GM23338 (cell line): ENCODE results near the gene CABCOCO1. TPM values are rescaled to one million over a fixed set of nuclear protein-coding genes. Genes with fewer than 3 reads are reported as not detected.

Source experiments
- ATAC-seq: fragments of 200-7000 bp; cut with Tn5 transposase; 3 replicates; pipeline ENCODE4 v1.9.1; 2020
- DNase-seq: peaks from one replicate; pipeline ENCODE4 v3.0.0-alpha.2; 2015; ENCODE audit warnings: low spot score
- H2AFZ ChIP-seq: fragments of 200-600 bp; sonication (generic); 2 replicates; pipeline ENCODE4 v1.8.0; 2016; ENCODE audit warnings: antibody characterized with exemption, mild to moderate bottlenecking, moderate library complexity
- H3F3A ChIP-seq: fragments of 200-600 bp; sonication (generic); replicated peaks from 2 replicates; pipeline ENCODE4 v1.8.0; 2017; ENCODE audit warnings: antibody characterized with exemption, mixed run types, low read depth
- H3K27ac ChIP-seq: fragments of 200-600 bp; sonication (generic); 2 replicates; pipeline ENCODE4 v1.6.1; 2016; ENCODE audit warnings: low read depth
- H3K27me3 ChIP-seq: fragments of 200-600 bp; sonication (generic); 2 replicates; pipeline ENCODE4 v1.8.0; 2016; ENCODE audit warnings: mild to moderate bottlenecking, mixed run types, moderate library complexity; ENCODE audit not compliant: insufficient read depth
- H3K36me3 ChIP-seq: fragments of 200-600 bp; sonication (generic); 2 replicates; pipeline ENCODE4 v1.8.0; 2016; ENCODE audit warnings: mild to moderate bottlenecking; ENCODE audit not compliant: insufficient read depth
- H3K4me1 ChIP-seq: fragments of 200-600 bp; sonication (generic); 2 replicates; pipeline ENCODE4 v1.8.0; 2016; ENCODE audit warnings: mild to moderate bottlenecking, moderate library complexity; ENCODE audit not compliant: insufficient read depth
- H3K4me2 ChIP-seq: fragments of 200-600 bp; sonication (generic); 2 replicates; pipeline ENCODE4 v1.7.1; 2017; ENCODE audit warnings: mixed run types
- H3K4me3 ChIP-seq: fragments of 200-600 bp; sonication (generic); 2 replicates; pipeline ENCODE4 v1.6.1; 2016; ENCODE audit warnings: mixed run types
- H3K79me2 ChIP-seq: fragments of 200-600 bp; sonication (generic); replicated peaks from 2 replicates; pipeline ENCODE4 v1.8.0; 2017; ENCODE audit warnings: mild to moderate bottlenecking; ENCODE audit not compliant: insufficient read depth
- H3K9me2 ChIP-seq: fragments of 200-600 bp; sonication (generic); 2 replicates; pipeline ENCODE4 v1.8.0; 2017; ENCODE audit not compliant: insufficient read depth
- H4K20me1 ChIP-seq: fragments of 200-600 bp; sonication (generic); replicated peaks from 2 replicates; pipeline ENCODE4 v1.8.0; 2017; ENCODE audit warnings: mild to moderate bottlenecking; ENCODE audit not compliant: insufficient read depth
- H3K27ac Mint-ChIP-seq: 2 replicates; pipeline ENCODE4 v1.8.0; 2020; ENCODE audit warnings: inconsistent platforms, mild to moderate bottlenecking, moderate library complexity, mixed read lengths
- H3K27me3 Mint-ChIP-seq: 3 replicates; pipeline ENCODE4 v1.8.0; 2022; ENCODE audit warnings: low read depth, mild to moderate bottlenecking, moderate library complexity, mixed read lengths, inconsistent platforms; ENCODE audit not compliant: insufficient read depth, poor library complexity
- H3K36me3 Mint-ChIP-seq: 3 replicates; pipeline ENCODE4 v1.8.0; 2021; ENCODE audit warnings: low read depth, mild to moderate bottlenecking, inconsistent platforms, moderate library complexity, mixed read lengths
- H3K4me1 Mint-ChIP-seq: 3 replicates; pipeline ENCODE4 v1.8.0; 2020; ENCODE audit warnings: mild to moderate bottlenecking, inconsistent platforms, mixed read lengths
- H3K4me3 Mint-ChIP-seq: 3 replicates; pipeline ENCODE4 v1.8.0; 2021; ENCODE audit warnings: moderate library complexity, mild to moderate bottlenecking, inconsistent platforms, mixed read lengths
- H3K9me3 Mint-ChIP-seq: 3 replicates; pipeline ENCODE4 v1.8.0; 2020; ENCODE audit warnings: moderate library complexity, mild to moderate bottlenecking, inconsistent platforms, mixed read lengths
- CREB1 ChIP-seq: fragments of 250-450 bp; sonication (Bioruptor Pico); IDR thresholded peaks from 2 replicates; pipeline ENCODE4 v1.5.0; 2020; ENCODE audit warnings: low read depth, mild to moderate bottlenecking, moderate library complexity
- JUNB ChIP-seq: IDR thresholded peaks from one replicate; pipeline ENCODE4 v1.6.1; 2016; ENCODE audit warnings: antibody characterized with exemption; ENCODE audit not compliant: unreplicated experiment
- NANOG ChIP-seq: IDR thresholded peaks from 2 replicates; pipeline ENCODE4 v1.6.1; 2016; ENCODE audit warnings: antibody characterized with exemption, borderline replicate concordance
- STAT1 ChIP-seq: IDR thresholded peaks from one replicate; pipeline ENCODE4 v1.6.1; 2016; ENCODE audit warnings: antibody characterized with exemption; ENCODE audit not compliant: unreplicated experiment
- ZNF331 ChIP-seq: fragments of 250-450 bp; sonication (Bioruptor Pico); IDR thresholded peaks from 2 replicates; pipeline ENCODE4 v1.5.0; 2020; ENCODE audit warnings: low read depth, mild to moderate bottlenecking, moderate library complexity
- polyA plus RNA-seq: library from polyadenylated mRNA; unstranded; fragments of >200 nt; fragmentation: Nextera tagmentation; extraction: Ambion mirVana; gene quantifications from 2 replicates; pipeline ENCODE4 v1.2.1, GENCODE V29; 2016
- total RNA-seq: library from RNA; depleted of rRNA; stranded (reverse); fragments of >200 nt; shearing (Covaris generic); gene quantifications from 2 replicates; pipeline ENCODE4 v1.2.3, GENCODE V29; 2014
- TF ChIP-seq, protein P1 (sequence below): fragments of 250-450 bp; sonication (Bioruptor Pico); IDR thresholded peaks from 2 replicates; pipeline ENCODE4 v1.5.0; 2020; ENCODE audit warnings: mild to moderate bottlenecking, moderate library complexity
- TF ChIP-seq, protein P2 (sequence below): IDR thresholded peaks from 2 replicates; pipeline ENCODE4 v1.6.1; 2016; ENCODE audit warnings: antibody characterized with exemption

The CABCOCO1 gene
- total and polyA plus RNA-seq, 2 experiments from 2014 or later: not detected

DNA sequence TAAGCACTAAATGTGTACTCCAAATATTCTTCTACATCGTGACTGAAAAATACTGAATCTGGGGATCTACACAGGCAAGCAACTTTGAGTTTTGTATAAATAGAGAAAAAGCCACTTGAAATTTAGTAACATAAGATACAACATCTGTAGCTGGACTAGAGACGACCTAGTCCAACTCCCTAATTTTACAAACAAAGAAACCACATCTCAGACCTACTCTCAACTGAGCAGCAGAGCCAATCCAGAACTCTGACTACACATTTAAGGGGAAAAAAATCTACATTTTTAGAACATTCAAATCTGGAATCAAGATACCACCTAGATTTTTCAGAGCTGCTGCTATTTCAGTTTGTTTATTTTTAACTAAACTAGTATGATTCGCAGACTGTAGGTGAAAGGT is 88.9 kb downstream of the CABCOCO1 start (continued):
- TF ChIP-seq, protein P1, sequence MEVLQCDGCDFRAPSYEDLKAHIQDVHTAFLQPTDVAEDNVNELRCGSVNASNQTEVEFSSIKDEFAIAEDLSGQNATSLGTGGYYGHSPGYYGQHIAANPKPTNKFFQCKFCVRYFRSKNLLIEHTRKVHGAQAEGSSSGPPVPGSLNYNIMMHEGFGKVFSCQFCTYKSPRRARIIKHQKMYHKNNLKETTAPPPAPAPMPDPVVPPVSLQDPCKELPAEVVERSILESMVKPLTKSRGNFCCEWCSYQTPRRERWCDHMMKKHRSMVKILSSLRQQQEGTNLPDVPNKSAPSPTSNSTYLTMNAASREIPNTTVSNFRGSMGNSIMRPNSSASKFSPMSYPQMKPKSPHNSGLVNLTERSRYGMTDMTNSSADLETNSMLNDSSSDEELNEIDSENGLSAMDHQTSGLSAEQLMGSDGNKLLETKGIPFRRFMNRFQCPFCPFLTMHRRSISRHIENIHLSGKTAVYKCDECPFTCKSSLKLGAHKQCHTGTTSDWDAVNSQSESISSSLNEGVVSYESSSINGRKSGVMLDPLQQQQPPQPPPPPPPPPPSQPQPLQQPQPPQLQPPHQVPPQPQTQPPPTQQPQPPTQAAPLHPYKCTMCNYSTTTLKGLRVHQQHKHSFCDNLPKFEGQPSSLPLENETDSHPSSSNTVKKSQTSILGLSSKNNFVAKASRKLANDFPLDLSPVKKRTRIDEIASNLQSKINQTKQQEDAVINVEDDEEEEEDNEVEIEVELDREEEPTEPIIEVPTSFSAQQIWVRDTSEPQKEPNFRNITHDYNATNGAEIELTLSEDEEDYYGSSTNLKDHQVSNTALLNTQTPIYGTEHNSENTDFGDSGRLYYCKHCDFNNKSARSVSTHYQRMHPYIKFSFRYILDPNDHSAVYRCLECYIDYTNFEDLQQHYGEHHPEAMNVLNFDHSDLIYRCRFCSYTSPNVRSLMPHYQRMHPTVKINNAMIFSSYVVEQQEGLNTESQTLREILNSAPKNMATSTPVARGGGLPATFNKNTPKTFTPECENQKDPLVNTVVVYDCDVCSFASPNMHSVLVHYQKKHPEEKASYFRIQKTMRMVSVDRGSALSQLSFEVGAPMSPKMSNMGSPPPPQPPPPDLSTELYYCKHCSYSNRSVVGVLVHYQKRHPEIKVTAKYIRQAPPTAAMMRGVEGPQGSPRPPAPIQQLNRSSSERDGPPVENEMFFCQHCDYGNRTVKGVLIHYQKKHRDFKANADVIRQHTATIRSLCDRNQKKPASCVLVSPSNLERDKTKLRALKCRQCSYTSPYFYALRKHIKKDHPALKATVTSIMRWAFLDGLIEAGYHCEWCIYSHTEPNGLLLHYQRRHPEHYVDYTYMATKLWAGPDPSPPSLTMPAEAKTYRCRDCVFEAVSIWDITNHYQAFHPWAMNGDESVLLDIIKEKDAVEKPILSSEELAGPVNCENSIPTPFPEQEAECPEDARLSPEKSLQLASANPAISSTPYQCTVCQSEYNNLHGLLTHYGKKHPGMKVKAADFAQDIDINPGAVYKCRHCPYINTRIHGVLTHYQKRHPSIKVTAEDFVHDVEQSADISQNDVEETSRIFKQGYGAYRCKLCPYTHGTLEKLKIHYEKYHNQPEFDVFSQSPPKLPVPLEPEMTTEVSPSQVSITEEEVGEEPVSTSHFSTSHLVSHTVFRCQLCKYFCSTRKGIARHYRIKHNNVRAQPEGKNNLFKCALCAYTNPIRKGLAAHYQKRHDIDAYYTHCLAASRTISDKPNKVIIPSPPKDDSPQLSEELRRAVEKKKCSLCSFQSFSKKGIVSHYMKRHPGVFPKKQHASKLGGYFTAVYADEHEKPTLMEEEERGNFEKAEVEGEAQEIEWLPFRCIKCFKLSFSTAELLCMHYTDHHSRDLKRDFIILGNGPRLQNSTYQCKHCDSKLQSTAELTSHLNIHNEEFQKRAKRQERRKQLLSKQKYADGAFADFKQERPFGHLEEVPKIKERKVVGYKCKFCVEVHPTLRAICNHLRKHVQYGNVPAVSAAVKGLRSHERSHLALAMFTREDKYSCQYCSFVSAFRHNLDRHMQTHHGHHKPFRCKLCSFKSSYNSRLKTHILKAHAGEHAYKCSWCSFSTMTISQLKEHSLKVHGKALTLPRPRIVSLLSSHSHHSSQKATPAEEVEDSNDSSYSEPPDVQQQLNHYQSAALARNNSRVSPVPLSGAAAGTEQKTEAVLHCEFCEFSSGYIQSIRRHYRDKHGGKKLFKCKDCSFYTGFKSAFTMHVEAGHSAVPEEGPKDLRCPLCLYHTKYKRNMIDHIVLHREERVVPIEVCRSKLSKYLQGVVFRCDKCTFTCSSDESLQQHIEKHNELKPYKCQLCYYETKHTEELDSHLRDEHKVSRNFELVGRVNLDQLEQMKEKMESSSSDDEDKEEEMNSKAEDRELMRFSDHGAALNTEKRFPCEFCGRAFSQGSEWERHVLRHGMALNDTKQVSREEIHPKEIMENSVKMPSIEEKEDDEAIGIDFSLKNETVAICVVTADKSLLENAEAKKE (CRISPR knock-in tag): no peak

DNA sequence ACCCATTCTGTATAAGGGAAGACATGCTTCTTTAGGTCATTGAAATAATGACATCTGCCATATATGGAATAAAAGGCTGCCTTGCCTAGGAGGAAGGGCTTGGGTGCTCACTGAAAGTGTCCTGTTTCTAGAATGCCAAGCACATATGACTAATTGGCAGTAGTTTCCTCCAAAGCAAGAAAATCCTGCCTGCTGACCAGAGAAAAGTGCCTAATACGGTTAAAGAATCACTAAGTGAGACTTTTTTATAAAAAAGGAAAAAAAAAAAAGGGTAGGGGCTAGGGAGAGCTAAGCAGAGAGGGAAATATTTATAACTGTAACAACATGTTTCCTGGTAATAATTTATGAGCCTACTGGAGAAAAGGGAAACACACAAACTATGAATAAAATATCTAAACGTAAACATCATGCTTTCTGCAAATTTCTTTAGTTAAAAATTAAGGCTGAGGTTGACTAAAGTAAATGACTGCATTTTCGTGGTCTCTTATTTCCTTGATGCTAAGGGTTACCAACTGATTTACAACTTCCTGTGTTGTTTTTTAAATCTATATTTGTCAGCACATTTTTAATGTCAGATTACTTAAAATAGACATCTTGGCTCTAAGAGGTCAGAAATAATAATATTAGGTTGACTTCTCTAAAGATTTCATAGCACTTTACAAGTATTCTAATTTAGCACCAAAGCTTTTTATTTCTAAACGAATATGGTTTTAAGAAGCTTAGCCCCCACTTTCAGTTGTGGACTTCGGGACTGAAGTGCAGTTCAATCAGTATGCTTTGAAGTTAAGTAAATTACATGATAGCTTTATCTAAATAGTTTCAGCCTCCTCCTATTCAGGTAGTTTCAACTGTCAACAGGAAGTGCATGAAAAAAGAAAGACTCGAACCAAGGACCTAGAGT is 89.6 kb downstream of the CABCOCO1 start:
- peaks cover 2% of the 10 kb centered on the region for H3K27me3 Mint-ChIP-seq
- no peaks in the 10 kb centered on the region for H3K79me2 ChIP-seq
- H3F3A ChIP-seq: no peaks in the 10 kb centered on the region
- ATAC-seq: no peak
- no peak overlapping the region for H3K4me3 Mint-ChIP-seq
- H3K27ac ChIP-seq: no peak overlapping the region
- H3K4me1 Mint-ChIP-seq: peaks cover 45% of the 10 kb centered on the region
- no peaks in the 10 kb centered on the region for H4K20me1 ChIP-seq
- H3K4me1 ChIP-seq: peaks cover 48% of the 10 kb centered on the region
- H3K9me3 Mint-ChIP-seq: no peaks in the 10 kb centered on the region
- H3K36me3 Mint-ChIP-seq: no peaks in the 10 kb centered on the region
- peak overlapping the region; percentile 28; the same call in 1 of the 2 replicates for H3K27ac Mint-ChIP-seq
- no peaks in the 10 kb centered on the region for H3K36me3 ChIP-seq
- no peak for DNase-seq
- peak overlapping the region; percentile 3; the same call in 1 of the 2 replicates for H3K4me2 ChIP-seq
- H3K27me3 ChIP-seq: no peaks in the 10 kb centered on the region
- H2AFZ ChIP-seq: no peak overlapping the region
- no peaks in the 10 kb centered on the region for H3K9me2 ChIP-seq
- no peak overlapping the region for H3K4me3 ChIP-seq
- TF ChIP-seq JUNB (no peak), NANOG (no peak), STAT1 (no peak), ZNF331 (CRISPR knock-in tag) (no peak), CREB1 (CRISPR knock-in tag) (no peak)
- TF ChIP-seq, protein P1 (CRISPR knock-in tag): no peak
- TF ChIP-seq, protein P2, sequence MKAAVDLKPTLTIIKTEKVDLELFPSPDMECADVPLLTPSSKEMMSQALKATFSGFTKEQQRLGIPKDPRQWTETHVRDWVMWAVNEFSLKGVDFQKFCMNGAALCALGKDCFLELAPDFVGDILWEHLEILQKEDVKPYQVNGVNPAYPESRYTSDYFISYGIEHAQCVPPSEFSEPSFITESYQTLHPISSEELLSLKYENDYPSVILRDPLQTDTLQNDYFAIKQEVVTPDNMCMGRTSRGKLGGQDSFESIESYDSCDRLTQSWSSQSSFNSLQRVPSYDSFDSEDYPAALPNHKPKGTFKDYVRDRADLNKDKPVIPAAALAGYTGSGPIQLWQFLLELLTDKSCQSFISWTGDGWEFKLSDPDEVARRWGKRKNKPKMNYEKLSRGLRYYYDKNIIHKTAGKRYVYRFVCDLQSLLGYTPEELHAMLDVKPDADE: no peak
